Keratinocyte (primary cell): ENCODE measurements around the gene FANCD2. TPM values are rescaled to one million over a fixed set of nuclear protein-coding genes. Genes with fewer than 3 reads are reported as not detected.

Source experiments
- DNase-seq: peaks from one replicate; pipeline ENCODE4 v3.0.0-alpha.2; 2011; ENCODE audit warnings: low read depth, missing footprints, low spot score
- FAIRE-seq: peaks from 2 replicates; lab custom pipeline; 2011; peaks lifted over from hg19 to GRCh38; lab: Jason Lieb, UNC
- H2AFZ ChIP-seq: 2 replicates; pipeline ENCODE4 v1.6.0; 2012; ENCODE audit warnings: low read length, control low read depth, inconsistent platforms; ENCODE audit not compliant: control insufficient read depth
- H3K27ac ChIP-seq: 2 replicates; pipeline ENCODE4 v1.5.1; 2011; ENCODE audit warnings: low read length; ENCODE audit not compliant: control insufficient read depth, insufficient read depth
- H3K27me3 ChIP-seq: 3 replicates; pipeline ENCODE4 v1.6.0; 2011; ENCODE audit warnings: low read length; ENCODE audit not compliant: control insufficient read depth, insufficient read depth; ENCODE audit errors: extremely low read depth
- H3K36me3 ChIP-seq, 2 experiments: 2 replicates in 1 of 2; 3 replicates in 1 of 2; pipeline ENCODE4 v1.5.1; 2011; ENCODE audit warnings: low read length in 2 of 2, mild to moderate bottlenecking in 1 of 2; ENCODE audit not compliant: control insufficient read depth in 2 of 2, insufficient read depth in 2 of 2; ENCODE audit errors: extremely low read depth in 1 of 2
- H3K4me1 ChIP-seq: 3 replicates; pipeline ENCODE4 v1.5.1; 2011; ENCODE audit warnings: low read length; ENCODE audit not compliant: control insufficient read depth, insufficient read depth; ENCODE audit errors: extremely low read depth
- H3K4me2 ChIP-seq: 3 replicates; pipeline ENCODE4 v1.6.0; 2011; ENCODE audit warnings: low read depth, low read length; ENCODE audit not compliant: control insufficient read depth, insufficient read depth; ENCODE audit errors: extremely low read depth
- H3K4me3 ChIP-seq, 3 experiments: fragments of 200-600 bp in 1 of 3; sonication (generic) in 1 of 3; 2 replicates in 2 of 3; 3 replicates in 1 of 3; pipeline ENCODE4 v1.5.1; 2011 to 2016; ENCODE audit warnings: low read length in 3 of 3, mild to moderate bottlenecking in 3 of 3, control low read depth in 2 of 3, inconsistent platforms in 1 of 3, low read depth in 1 of 3, mixed read lengths in 1 of 3, mixed run types in 1 of 3, moderate library complexity in 1 of 3; ENCODE audit not compliant: control insufficient read depth in 2 of 3, insufficient read depth in 2 of 3; ENCODE audit errors: extremely low read depth in 1 of 3
- H3K79me2 ChIP-seq: 2 replicates; pipeline ENCODE4 v1.6.0; 2012; ENCODE audit warnings: low read length; ENCODE audit not compliant: control insufficient read depth, insufficient read depth
- H3K9ac ChIP-seq: 3 replicates; pipeline ENCODE4 v1.6.0; 2011; ENCODE audit warnings: low read length; ENCODE audit not compliant: control insufficient read depth, insufficient read depth; ENCODE audit errors: extremely low read depth
- H3K9me1 ChIP-seq: 3 replicates; pipeline ENCODE4 v1.6.0; 2011; ENCODE audit warnings: low read length; ENCODE audit not compliant: control insufficient read depth, insufficient read depth; ENCODE audit errors: extremely low read depth
- H3K9me3 ChIP-seq: 2 replicates; pipeline ENCODE4 v1.5.1; 2012; ENCODE audit warnings: low read depth, low read length; ENCODE audit not compliant: control insufficient read depth
- H4K20me1 ChIP-seq: 3 replicates; pipeline ENCODE4 v1.6.0; 2011; ENCODE audit warnings: low read length; ENCODE audit not compliant: control insufficient read depth, insufficient read depth; ENCODE audit errors: extremely low read depth
- EZH2 ChIP-seq: IDR thresholded peaks from one replicate; pipeline ENCODE4 v1.6.1; 2012; ENCODE audit warnings: inconsistent platforms, mild to moderate bottlenecking, low read length, moderate library complexity
- dilution Hi-C: fragments of 300-500 bp; cut with MboI; formaldehyde crosslinking; loops from one replicate; pipeline ENCODE4 v1.7.0; 2020; ENCODE audit warnings: low sequenced_read_pairs; ENCODE audit not compliant: extremely low pct_ligation_motif_present
- polyA plus RNA-seq, 5 experiments: library from polyadenylated mRNA; depleted of rRNA in 3 of 5; stranded (reverse) in 3 of 5; stranded (forward) in 1 of 5; unstranded in 1 of 5; fragments of >200 nt; gene quantifications; 1 replicate in 1 of 5; 2 replicates in 3 of 5; 3 replicates in 1 of 5; pipeline versions ENCODE4 v1.2.1 to v1.2.3, GENCODE V29; 2011 to 2012; ENCODE audit warnings: missing spikeins in 2 of 5, low read depth in 1 of 5, low replicate concordance in 1 of 5
- TF ChIP-seq, protein P1 (sequence below), 3 experiments: IDR thresholded peaks in 1 of 3; conservative IDR thresholded peaks in 1 of 3; optimal IDR thresholded peaks in 1 of 3; 2 replicates in 2 of 3; 3 replicates in 1 of 3; pipeline versions ENCODE3 to v1.5.1; 2011; ENCODE audit warnings: low read length in 3 of 3, mild to moderate bottlenecking in 3 of 3, moderate library complexity in 2 of 3, control low read depth in 1 of 3, inconsistent platforms in 1 of 3; ENCODE audit not compliant: insufficient read depth in 2 of 3; ENCODE audit errors: extremely low read depth in 1 of 3

The FANCD2 gene
- polyA plus RNA-seq, 1 donor (not counting 4 experiments of a cell fraction or from before 2014, with no cell fraction given) = 12.5 TPM

DNA sequence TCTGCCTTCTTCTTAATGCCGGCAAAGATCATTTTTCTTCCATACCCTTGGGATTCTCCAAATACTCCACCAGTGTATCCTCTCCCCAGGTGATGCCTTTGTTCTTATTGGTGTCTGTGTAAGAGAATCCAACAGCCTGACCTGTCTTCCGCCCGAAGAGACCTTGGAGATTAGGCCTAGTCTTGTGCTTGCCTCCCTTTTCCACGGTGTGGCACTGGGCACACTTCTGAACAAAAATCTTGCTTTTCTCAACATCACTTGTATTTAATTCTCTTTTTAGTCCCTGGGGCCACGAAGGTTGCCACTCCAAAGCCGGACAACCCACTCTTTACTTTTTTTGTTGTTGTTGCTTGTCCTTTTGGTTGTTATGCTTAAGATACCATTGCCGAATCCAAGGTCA is 25.6 kb upstream of the FANCD2 start:
- FAIRE-seq = no peak
- DNase-seq = no peak

DNA sequence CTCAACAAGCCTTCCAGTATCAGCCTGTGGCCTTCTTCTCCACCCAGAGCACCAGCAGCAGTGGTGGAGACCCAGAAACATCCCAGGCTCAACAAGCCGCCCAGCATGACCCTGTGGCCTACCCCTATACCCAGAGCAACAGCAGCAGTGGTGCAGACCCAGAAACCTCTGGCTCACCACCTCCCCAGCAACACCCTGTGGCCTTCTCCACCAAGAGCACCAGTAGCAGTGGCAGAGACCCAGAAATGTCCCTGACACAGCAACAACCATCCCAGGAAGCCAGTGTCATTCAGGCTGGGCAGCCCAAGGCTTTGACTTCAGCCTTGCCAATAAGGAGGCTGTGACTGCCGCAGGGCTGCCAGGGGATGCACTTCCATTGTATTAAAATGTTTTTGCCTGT is 23.3 kb upstream of the FANCD2 start:
- H3K27me3 ChIP-seq = no peaks in the 10 kb centered on the region
- H3K79me2 ChIP-seq = no peaks in the 10 kb centered on the region
- no peak overlapping the region for H3K4me2 ChIP-seq
- DNase-seq (no peak), FAIRE-seq (no peak)
- no peaks in the 10 kb centered on the region for H4K20me1 ChIP-seq
- dilution Hi-C loops = no loop called here
- peaks cover 3 to 6% of the 10 kb centered on the region in 2 experiments for H3K36me3 ChIP-seq
- H3K9me1 ChIP-seq = no peaks in the 10 kb centered on the region
- TF ChIP-seq EZH2 = no peak
- TF ChIP-seq, protein P1, sequence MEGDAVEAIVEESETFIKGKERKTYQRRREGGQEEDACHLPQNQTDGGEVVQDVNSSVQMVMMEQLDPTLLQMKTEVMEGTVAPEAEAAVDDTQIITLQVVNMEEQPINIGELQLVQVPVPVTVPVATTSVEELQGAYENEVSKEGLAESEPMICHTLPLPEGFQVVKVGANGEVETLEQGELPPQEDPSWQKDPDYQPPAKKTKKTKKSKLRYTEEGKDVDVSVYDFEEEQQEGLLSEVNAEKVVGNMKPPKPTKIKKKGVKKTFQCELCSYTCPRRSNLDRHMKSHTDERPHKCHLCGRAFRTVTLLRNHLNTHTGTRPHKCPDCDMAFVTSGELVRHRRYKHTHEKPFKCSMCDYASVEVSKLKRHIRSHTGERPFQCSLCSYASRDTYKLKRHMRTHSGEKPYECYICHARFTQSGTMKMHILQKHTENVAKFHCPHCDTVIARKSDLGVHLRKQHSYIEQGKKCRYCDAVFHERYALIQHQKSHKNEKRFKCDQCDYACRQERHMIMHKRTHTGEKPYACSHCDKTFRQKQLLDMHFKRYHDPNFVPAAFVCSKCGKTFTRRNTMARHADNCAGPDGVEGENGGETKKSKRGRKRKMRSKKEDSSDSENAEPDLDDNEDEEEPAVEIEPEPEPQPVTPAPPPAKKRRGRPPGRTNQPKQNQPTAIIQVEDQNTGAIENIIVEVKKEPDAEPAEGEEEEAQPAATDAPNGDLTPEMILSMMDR (optimal IDR thresholded peaks at IDR 0.05 in 1 of 3, IDR thresholded peaks at IDR 0.05 in 1 of 3, conservative IDR thresholded peaks at IDR 0.05 in 1 of 3; ENCODE audit: extremely low read depth in 1 of 3, insufficient read depth in 2 of 3, low read length in 3 of 3) = no peak
- H3K4me1 ChIP-seq = no peaks in the 10 kb centered on the region
- no peak overlapping the region for H2AFZ ChIP-seq
- no peaks in the 10 kb centered on the region for H3K9me3 ChIP-seq
- H3K9ac ChIP-seq = no peak overlapping the region
- H3K4me3 ChIP-seq = no peak overlapping the region
- no peak overlapping the region for H3K27ac ChIP-seq

More for the DNA sequence above, 25.6 kb upstream of the FANCD2 start:
- Histone ChIP-seq H3K27ac (no peak overlapping the region), H3K4me2 (no peak overlapping the region), H3K4me3 (no peak overlapping the region), H3K9me3 (no peaks in the 10 kb centered on the region), H3K27me3 (no peaks in the 10 kb centered on the region), H3K9ac (no peak overlapping the region), H3K79me2 (no peaks in the 10 kb centered on the region), H3K4me1 (no peaks in the 10 kb centered on the region), H3K36me3 (peaks cover 3 to 9% of the 10 kb centered on the region in 2 experiments), H4K20me1 (no peaks in the 10 kb centered on the region), H2AFZ (no peak overlapping the region), H3K9me1 (no peaks in the 10 kb centered on the region)
- dilution Hi-C loops = no loop called here
- no peak for TF ChIP-seq EZH2
- TF ChIP-seq, protein P1 (optimal IDR thresholded peaks at IDR 0.05 in 1 of 3, IDR thresholded peaks at IDR 0.05 in 1 of 3, conservative IDR thresholded peaks at IDR 0.05 in 1 of 3; ENCODE audit: extremely low read depth in 1 of 3, insufficient read depth in 2 of 3, low read length in 3 of 3) = no peak
